Erythroblast (primary cell): ENCODE data around the gene ITGA11.

Experiments
- GATA1 ChIP-seq: IDR thresholded peaks from 2 replicates; pipeline ENCODE4 v1.6.1; 2011; ENCODE audit warnings: low read depth, mild to moderate bottlenecking, control low read depth, low read length, moderate library complexity
- POLR2A ChIP-seq: IDR thresholded peaks from 2 replicates; pipeline ENCODE4 v1.6.1; 2011; ENCODE audit warnings: mild to moderate bottlenecking, low read length

GRCh38 chr15:68371851-68372250, 60.1 kb downstream of the ITGA11 start:
- TF ChIP-seq POLR2A (no peak), GATA1 (no peak)
